Epithelial cell of umbilical artery (primary cell): ENCODE data around the gene BATF3. TPM values are rescaled to one million over a fixed set of nuclear protein-coding genes. Genes with fewer than 3 reads are reported as not detected.

ENCODE experiments used
- total RNA-seq: library from RNA; depleted of rRNA; stranded (reverse); fragments of >200 nt; gene quantifications from 2 replicates; pipeline ENCODE4 v1.2.3, GENCODE V29; 2014

Gene BATF3
- total RNA-seq, result 0.15 and 0.97 TPM in 2 replicates

GRCh38 chr1:212699625-212700222 lies at the start of gene BATF3:
BATF3 (minus strand) TSS chr1:212699840; CDS start chr1:212699762, 78 bp downstream.

Other genes starting within 250 kb of the BATF3 start
- gene ATF3, start 91.1 kb downstream of the BATF3 start, total RNA-seq, result 0.65 and 4.9 TPM in 2 replicates
- 33.5 and 46.5 TPM in 2 replicates for gene NSL1, start 91.9 kb upstream of the BATF3 start, total RNA-seq
- 16.6 and 26.9 TPM in 2 replicates for gene TATDN3, start 92.1 kb upstream of the BATF3 start, total RNA-seq
- gene SPATA45, start 147.8 kb upstream of the BATF3 start, total RNA-seq, result not detected in 2 replicates
- 9.0 and 9.4 TPM in 2 replicates for gene FLVCR1, start 158.4 kb upstream of the BATF3 start, total RNA-seq